A172 (cell line): Measurements from ENCODE around the gene ANO10. TPM values are rescaled to one million over a fixed set of nuclear protein-coding genes. Genes with fewer than 3 reads are reported as not detected.

Experiments
- DNase-seq: peaks from one replicate; pipeline ENCODE4 v3.0.0-alpha.2; 2015; ENCODE audit warnings: low spot score
- total RNA-seq: library from RNA; depleted of rRNA; stranded (reverse); fragments of >200 nt; shearing (Covaris generic); gene quantifications from 2 replicates; pipeline ENCODE4 v1.2.3, GENCODE V29; 2014; rRNA removed

ANO10 gene
- total RNA-seq, 1 experiment from 2014 or later, result 31.1 TPM

DNA sequence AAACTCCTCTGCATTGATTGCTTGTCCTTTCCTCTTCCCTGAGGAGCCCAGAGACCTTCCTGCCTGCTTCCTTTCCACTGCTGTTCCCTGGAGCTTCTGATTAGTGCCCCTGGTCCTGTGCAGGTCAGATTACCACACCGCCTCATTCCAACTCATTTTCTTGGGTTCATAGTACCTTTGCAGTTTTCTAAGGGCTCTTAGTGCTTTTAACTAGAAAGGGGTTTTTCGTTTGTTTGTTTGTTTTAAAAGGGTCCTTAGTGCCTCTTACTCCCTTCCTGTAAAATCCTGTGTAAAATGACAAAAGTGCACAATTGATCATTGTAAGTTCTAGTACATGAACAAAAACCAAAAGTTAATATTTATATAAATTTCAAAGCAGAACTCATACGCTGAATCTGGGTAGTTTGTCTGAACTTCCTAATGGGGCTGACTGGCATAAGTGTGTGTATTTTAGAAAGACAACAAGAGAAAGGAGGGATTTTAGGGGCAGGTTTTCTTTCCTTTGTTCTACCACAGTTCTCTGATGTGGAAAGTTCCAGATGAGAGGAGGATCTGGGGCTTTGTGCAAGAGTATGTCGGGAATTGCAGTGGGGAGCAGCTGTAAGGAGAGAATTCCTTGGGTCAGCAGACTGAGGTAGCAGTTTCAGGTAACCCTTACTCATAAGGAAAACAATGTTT lies 304.9 kb downstream of the ANO10 start:
- DNase-seq, result no peak

Other genes with a start within 250 kb of the ANO10 start
- 21.8 and 32.1 TPM in 2 replicates for gene ABHD5, start 68.9 kb upstream of the ANO10 start, total RNA-seq